ENCODE results near the gene JAML. TPM values are rescaled to one million over a fixed set of nuclear protein-coding genes. Genes with fewer than 3 reads are reported as not detected.

JAML gene
- total RNA-seq, 1 donor from 2014 or later = 17.2 TPM

DNA sequence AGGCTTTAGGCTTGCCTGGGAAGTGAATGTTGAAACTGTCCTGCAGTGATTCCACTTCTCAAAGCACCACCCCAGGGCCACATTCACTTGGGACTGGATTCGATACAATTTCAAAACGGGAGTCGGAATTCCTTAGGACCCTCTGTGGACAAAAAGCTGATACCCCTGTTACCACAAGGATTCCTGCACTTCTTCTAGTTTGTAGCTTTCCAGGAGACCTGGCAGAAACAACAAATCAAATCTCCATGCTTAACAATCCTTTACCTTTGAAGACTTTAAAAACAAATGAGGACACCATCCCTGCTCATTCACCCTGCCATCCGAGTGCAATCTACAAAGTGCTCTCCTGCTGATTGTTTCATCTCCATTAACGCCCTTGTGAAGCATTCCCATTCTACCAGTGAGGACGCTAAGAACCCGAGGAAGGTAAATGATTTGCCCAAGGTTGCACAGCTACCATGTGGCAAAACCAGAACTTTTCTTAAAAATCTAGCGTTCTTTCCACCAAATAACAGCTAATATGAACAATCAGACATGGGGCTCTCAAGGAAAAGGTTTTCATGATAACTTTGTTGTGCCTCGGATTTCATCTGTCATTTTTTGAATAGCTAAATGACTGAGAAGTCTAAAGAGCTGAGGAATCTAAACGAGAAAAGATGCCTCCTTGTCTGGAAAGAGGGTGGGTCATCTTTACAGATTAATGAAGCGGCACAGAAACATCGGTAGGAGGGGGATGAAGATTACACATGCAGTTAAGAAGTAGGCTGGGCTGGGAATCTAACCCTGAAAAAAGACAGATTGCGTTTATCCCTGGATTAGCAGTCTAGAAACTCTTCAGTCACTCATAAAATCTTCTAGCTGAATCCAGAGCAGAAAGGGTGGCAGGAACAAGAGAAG, 40.0 kb upstream of the JAML start:
- no peaks in the 10 kb centered on the region for H3K4me1 ChIP-seq
- peak overlapping the region; percentile 38 to 50 for H3K4me3 ChIP-seq
- peak overlapping the region; percentile 61 for H3K27ac ChIP-seq
- no peak for TF ChIP-seq POLR2AphosphoS5 (IDR thresholded peaks at IDR 0.05; ENCODE audit: insufficient read depth in 1 of 2, low read depth in 1 of 2)
- H3K27me3 ChIP-seq = no peaks in the 10 kb centered on the region
- DNase-seq (ENCODE audit: extremely low spot score in 2 of 2) = no peak
- H3K36me3 ChIP-seq = no peaks in the 10 kb centered on the region
- intact Hi-C loops (cut with DNase I) = no loop called here
- H3K9me3 ChIP-seq = no peaks in the 10 kb centered on the region

DNA sequence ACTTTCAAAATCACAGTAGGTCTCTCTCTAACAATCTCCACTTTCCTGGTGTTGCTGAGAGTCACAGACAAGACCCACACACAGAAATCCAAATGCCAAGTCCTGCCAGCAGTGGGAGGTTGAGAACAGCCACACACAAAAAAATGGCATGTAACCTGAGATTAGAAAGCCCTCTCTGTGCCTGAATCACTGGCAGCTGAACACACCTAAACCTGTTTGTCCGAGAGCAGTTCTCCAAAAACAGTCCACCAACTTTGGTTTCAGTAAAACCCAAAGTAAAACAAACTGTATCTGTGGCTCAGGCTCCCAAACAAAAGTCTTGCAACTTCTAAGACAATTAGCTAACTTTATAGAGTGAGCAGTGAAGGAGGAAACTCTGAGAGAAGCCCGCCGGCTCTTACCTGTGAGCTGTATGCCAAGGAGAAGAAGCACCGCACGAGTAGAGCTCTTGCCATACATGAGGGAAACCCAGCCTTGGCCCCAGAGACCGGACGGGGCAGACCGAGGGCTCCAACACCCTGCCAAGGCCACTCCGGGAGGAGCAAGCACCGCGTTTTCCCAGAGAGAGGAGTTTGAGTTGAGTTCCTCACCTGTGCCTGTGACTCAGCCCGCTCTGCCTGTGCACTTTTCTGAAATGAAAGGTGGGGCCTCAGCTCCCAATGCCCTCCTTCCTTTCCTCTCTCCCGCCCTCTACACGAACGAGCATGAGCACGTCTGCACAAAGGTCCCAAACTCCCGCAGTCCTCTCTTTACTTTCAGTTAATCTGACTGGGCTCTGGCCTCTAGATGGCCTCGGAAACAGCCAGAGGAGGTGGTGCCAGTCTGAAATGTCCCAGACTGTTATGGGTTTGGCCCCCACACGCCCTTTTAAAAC, 39.1 kb upstream of the JAML start, which contains the start of gene MPZL2:
TSS of gene MPZL2 (minus strand) at position 603 of the 874 bp plus-strand sequence. CDS start at position 459, 144 bp downstream.
- Histone ChIP-seq H3K4me1 (no peaks in the 10 kb centered on the region), H3K9me3 (no peaks in the 10 kb centered on the region), H3K27me3 (no peaks in the 10 kb centered on the region), H3K36me3 (no peaks in the 10 kb centered on the region), H3K27ac (peak within 1 kb of the TSS; percentile 61), H3K4me3 (peak within 1 kb of the TSS; percentile 38 to 50)
- DNase-seq (ENCODE audit: extremely low spot score in 2 of 2) = peak in 1 of 2 donors; percentile 91
- TF ChIP-seq POLR2A (IDR thresholded peaks at IDR 0.05) (peak in 1 of 2 donors; percentile 42), POLR2AphosphoS5 (IDR thresholded peaks at IDR 0.05; ENCODE audit: insufficient read depth in 1 of 2, low read depth in 1 of 2) (peak; percentile 70 to 72)
- TF ChIP-seq, protein P1, sequence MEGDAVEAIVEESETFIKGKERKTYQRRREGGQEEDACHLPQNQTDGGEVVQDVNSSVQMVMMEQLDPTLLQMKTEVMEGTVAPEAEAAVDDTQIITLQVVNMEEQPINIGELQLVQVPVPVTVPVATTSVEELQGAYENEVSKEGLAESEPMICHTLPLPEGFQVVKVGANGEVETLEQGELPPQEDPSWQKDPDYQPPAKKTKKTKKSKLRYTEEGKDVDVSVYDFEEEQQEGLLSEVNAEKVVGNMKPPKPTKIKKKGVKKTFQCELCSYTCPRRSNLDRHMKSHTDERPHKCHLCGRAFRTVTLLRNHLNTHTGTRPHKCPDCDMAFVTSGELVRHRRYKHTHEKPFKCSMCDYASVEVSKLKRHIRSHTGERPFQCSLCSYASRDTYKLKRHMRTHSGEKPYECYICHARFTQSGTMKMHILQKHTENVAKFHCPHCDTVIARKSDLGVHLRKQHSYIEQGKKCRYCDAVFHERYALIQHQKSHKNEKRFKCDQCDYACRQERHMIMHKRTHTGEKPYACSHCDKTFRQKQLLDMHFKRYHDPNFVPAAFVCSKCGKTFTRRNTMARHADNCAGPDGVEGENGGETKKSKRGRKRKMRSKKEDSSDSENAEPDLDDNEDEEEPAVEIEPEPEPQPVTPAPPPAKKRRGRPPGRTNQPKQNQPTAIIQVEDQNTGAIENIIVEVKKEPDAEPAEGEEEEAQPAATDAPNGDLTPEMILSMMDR (IDR thresholded peaks at IDR 0.05) = no peak
- intact Hi-C loops (cut with DNase I) = no loop called here

DNA sequence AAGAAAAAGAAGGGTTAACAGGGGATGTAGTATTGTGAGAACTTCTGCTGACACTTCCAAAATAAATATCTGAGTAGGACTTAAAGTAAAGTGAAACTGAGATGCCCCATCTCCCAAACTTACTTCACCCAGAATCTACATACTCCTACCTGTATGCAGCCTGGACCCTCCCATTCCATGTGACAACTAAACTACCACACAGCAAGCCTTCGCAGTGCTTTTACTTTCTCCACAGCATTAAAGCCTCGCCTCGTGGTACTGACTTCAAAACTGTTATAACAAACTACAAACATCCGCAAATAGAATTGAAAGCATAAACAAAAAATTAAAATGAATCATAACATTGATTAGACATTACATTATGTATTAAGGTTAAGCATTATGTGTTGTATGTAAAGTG, 38.3 kb upstream of the JAML start:
- intact Hi-C loops (cut with DNase I) = no loop called here
- peak overlapping the region; percentile 38 to 50 for H3K4me3 ChIP-seq
- H3K27ac ChIP-seq = peak overlapping the region; percentile 61
- no peaks in the 10 kb centered on the region for H3K4me1 ChIP-seq
- peaks cover 0 to 7% of the 10 kb centered on the region in 2 donors for H3K36me3 ChIP-seq
- DNase-seq (ENCODE audit: extremely low spot score in 2 of 2) = no peak
- H3K27me3 ChIP-seq = no peaks in the 10 kb centered on the region
- no peak for TF ChIP-seq POLR2A (IDR thresholded peaks at IDR 0.05)
- TF ChIP-seq POLR2AphosphoS5 (IDR thresholded peaks at IDR 0.05; ENCODE audit: insufficient read depth in 1 of 2, low read depth in 1 of 2) = no peak
- TF ChIP-seq, protein P1 (IDR thresholded peaks at IDR 0.05) = no peak
- no peaks in the 10 kb centered on the region for H3K9me3 ChIP-seq

DNA sequence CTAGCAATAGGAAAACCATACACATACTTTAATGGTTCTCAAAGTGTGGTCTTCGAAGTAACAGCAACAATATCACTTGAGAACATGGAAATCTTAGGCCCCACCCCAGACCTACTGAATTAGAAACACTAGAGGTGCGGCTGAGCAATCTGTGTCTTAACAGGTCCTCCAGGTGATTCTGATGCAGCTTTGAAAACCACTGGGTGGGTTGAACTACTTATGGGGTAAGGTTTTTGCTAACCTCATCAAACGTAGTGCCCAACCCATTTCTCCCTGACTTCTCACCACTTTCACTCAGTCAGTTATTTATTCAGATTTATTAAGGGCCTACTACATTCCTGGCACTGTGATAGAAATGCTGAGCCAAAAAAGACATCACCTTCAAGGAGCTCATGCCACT, 35.5 kb upstream of the JAML start:
- no peak overlapping the region for H3K4me3 ChIP-seq
- intact Hi-C loops (cut with DNase I) = no loop called here

DNA sequence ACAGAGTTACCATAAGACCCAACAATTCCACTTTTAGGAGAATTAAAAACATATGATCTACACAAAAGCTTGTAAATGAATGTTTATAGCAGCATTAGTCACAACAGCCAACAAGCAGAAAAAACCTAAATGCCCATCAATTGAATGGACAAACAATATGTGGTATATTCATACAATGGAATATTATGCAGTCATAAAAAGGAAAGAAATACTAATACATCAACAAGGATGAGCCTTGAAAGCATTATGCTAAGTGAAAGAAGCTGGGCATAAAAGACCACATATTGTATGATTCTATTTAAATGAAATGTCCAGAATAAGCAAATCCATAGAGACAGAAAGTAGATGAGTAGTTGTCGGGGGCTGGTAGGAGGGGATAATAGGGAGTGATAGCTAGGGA, 34.3 kb upstream of the JAML start:
- Histone ChIP-seq H3K9me3 (no peaks in the 10 kb centered on the region), H3K27ac (no peak overlapping the region), H3K36me3 (peaks cover 0 to 7% of the 10 kb centered on the region in 2 donors), H3K4me1 (no peaks in the 10 kb centered on the region), H3K4me3 (no peak overlapping the region), H3K27me3 (no peaks in the 10 kb centered on the region)
- TF ChIP-seq, protein P1 (IDR thresholded peaks at IDR 0.05) = no peak
- no peak for TF ChIP-seq POLR2AphosphoS5 (IDR thresholded peaks at IDR 0.05; ENCODE audit: insufficient read depth in 1 of 2, low read depth in 1 of 2)
- no peak for TF ChIP-seq POLR2A (IDR thresholded peaks at IDR 0.05)
- intact Hi-C loops (cut with DNase I) = no loop called here
- no peak for DNase-seq (ENCODE audit: extremely low spot score in 2 of 2)

More for the DNA sequence above, 35.5 kb upstream of the JAML start:
- H3K36me3 ChIP-seq = peaks cover 0 to 7% of the 10 kb centered on the region in 2 donors
- H3K27me3 ChIP-seq = no peaks in the 10 kb centered on the region
- TF ChIP-seq POLR2AphosphoS5 (IDR thresholded peaks at IDR 0.05; ENCODE audit: insufficient read depth in 1 of 2, low read depth in 1 of 2) (no peak), POLR2A (IDR thresholded peaks at IDR 0.05) (no peak)
- TF ChIP-seq, protein P1 (IDR thresholded peaks at IDR 0.05) = no peak
- no peaks in the 10 kb centered on the region for H3K9me3 ChIP-seq
- DNase-seq (ENCODE audit: extremely low spot score in 2 of 2) = no peak
- H3K27ac ChIP-seq = no peak overlapping the region
- no peaks in the 10 kb centered on the region for H3K4me1 ChIP-seq

All from vagina (tissue), 2 donors.